GM12865 (cell line): ENCODE data around the gene ANKRD33.

Source experiments
- DNase-seq: peaks from one replicate; pipeline ENCODE4 v3.0.0; 2010; ENCODE audit warnings: low read depth
- H3K4me3 ChIP-seq: 2 replicates; pipeline ENCODE4 v1.5.1; 2011; ENCODE audit warnings: mild to moderate bottlenecking, low read depth, low read length, control low read depth
- CTCF ChIP-seq: IDR thresholded peaks from 2 replicates; pipeline ENCODE4 v1.5.1; 2011; ENCODE audit warnings: low read length, control low read depth, low read depth, inconsistent platforms; ENCODE audit not compliant: insufficient read depth; ENCODE audit errors: missing control alignments

The ANKRD33 gene

GRCh38 chr12:51845482-51845881 is 42.4 kb upstream of the ANKRD33 start:
- no peak for DNase-seq
- TF ChIP-seq CTCF, result no peak
- no peak overlapping the region for H3K4me3 ChIP-seq

- no peak for DNase-seq
- no peak for TF ChIP-seq CTCF
- no peak overlapping the region for H3K4me3 ChIP-seq
These were observed 41.6 kb upstream of the ANKRD33 start for GRCh38 chr12:51846271-51846691.

- no peak for DNase-seq
- no peak overlapping the region for H3K4me3 ChIP-seq
- TF ChIP-seq CTCF, result no peak
These were observed 40.8 kb upstream of the ANKRD33 start for GRCh38 chr12:51846911-51847642.

- no peak for DNase-seq
- no peak for TF ChIP-seq CTCF
- H3K4me3 ChIP-seq, result no peak overlapping the region
These were observed 40.1 kb upstream of the ANKRD33 start for GRCh38 chr12:51847643-51848325.

GRCh38 chr12:51848326-51848727 is 39.6 kb upstream of the ANKRD33 start, which contains the start of gene FIGNL2:
Gene FIGNL2, minus strand, starts transcription at chr12:51848718. Its CDS starts 26,305 bp downstream, at chr12:51822413.
- H3K4me3 ChIP-seq, result no peak within 1 kb of the TSS
- DNase-seq, result no peak
- TF ChIP-seq CTCF, result no peak

- DNase-seq, result no peak
- TF ChIP-seq CTCF, result no peak
- H3K4me3 ChIP-seq, result no peak overlapping the region
These were observed 38.8 kb upstream of the ANKRD33 start for GRCh38 chr12:51848841-51849735.
